ENCODE results near the gene PARP1.

- TF ChIP-seq CTCF (IDR thresholded peaks at IDR 0.05) (no peak), POLR2A (IDR thresholded peaks at IDR 0.05) (no peak), POLR2AphosphoS5 (IDR thresholded peaks at IDR 0.05) (no peak), EP300 (IDR thresholded peaks at IDR 0.05) (no peak)
These were observed 10.6 kb downstream of the PARP1 start for GRCh38 chr1:226397011-226397926.

Data from sigmoid colon (tissue), 4 donors.